Embryonic facial prominence (tissue), 1 donor: ENCODE measurements around the gene TUBA1C.
A peak's percentile ranks its signal among the peaks of the same experiment; 100 is the strongest.
"Not testable (repeated sequence)": the region's sequence is repeated elsewhere in the genome, so short reads cannot be mapped to it uniquely, and the experiment has no call there.

Source experiments
- DNase-seq: peaks from one replicate; pipeline ENCODE4 v3.0.0-alpha.2; 2016; ENCODE audit errors: extremely low spot score

The TUBA1C gene

DNA sequence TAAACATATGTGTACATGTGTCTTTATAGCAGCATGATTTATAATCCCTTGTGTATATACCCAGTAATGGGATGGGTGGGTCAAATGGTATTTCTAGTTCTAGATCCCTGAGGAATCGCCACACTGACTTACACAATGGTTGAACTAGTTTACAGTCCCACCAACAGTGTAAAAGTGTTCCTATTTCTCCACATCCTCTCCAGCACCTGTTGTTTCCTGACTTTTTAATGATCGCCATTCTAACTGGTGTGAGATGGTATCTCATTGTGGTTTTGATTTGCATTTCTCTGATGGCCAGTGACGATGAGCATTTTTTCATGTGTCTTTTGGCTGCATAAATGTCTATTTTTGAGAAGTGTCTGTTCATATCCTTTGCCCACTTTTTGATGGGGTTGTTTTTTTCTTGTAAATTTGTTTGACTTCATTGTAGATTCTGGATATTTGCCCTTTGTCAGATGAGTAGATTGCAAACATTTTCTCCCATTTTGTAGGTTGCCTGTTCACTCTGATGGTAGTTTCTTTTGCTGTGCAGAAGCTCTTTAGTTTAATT, 45.6 kb downstream of the TUBA1C start:
- DNase-seq = not testable (repeated sequence)

DNA sequence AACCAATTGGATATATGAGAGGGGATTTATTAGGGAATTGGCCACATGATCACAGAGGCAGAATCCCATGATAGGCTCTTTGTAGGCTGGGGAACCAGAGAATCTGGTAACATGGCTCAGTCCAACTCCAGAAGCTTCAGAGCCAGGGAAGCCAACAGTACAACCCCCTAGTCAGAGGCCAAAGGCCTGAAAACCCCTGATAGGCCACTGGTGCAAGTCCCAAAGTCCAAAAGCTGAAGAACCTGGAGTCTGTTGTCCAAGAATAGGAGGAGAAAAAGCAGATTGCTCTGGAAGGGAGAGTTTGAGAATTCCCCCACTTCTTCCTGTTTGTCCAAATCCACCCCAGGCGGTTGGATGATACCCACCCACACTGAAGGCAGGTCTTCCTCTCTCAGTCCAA, 49.9 kb downstream of the TUBA1C start:
- DNase-seq = no peak

DNA sequence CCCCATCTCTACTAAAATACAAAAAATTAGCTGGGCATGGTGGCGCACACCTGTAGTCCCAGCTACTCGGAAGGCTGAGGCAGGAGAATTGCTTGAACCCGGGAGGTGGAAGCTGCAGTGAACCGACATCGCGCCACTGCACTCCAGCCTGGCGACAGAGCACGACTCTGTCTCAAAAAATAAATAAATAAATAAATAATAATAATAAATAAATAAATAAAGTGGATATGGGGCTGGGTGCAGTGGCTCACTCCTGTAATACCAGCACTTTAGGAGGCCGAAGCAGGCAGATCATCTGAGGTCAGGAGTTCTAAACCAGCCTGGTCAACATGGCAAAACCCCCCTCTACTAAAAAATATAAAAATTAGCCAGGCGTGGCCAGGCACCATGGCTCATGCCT, 52.2 kb downstream of the TUBA1C start:
- DNase-seq = not testable (repeated sequence)

DNA sequence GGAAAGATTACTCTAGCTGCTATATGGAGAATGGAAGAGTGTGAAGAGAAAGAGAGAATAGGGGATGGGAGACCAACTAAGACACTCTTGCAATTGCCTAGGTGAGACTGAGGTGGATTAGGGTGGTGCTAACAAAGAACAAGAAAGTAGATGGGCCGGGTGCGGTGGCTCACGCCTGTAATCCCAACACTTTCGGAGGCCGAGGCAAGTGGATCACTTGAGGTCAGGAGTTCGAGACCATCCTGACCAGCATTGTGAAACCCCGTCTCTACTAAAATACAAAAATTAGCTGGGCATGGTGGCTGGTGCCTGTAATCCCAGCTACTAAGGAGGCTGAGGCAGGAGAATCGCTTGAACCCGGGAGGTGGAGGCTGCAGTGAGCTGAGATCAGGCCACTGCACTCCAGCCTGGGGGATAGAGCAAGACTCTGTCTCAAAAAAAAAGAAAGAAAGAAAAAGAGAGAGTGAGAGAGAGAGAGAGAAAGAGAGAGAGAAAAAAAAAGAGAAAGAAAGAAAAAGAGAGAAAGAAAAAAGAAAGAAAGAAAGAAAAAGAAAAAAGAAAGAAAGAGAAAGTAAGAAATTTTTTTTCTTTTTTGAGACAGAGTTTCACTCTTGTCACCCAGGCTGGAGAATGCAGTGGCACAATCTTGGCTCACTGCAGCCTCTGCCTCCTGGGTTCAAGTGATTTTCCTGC, 55.7 kb downstream of the TUBA1C start:
- DNase-seq = not testable (repeated sequence)

DNA sequence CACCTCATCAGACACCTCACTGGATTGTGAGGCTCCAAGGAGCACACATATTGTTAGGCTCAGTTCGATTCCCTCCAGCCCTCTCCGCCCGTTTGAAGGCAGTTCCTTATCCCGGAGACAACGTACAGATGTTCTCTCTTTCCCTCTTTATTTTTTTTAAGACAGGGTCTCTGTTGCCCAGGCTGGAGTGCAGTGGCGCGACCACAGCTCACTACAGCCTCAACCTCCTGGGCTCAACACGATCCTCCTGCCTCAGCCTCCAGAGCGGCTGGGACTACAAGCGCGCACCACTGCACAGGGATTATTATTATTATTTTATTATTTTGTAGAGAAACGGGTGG, 57.5 kb downstream of the TUBA1C start:
- DNase-seq = no peak

DNA sequence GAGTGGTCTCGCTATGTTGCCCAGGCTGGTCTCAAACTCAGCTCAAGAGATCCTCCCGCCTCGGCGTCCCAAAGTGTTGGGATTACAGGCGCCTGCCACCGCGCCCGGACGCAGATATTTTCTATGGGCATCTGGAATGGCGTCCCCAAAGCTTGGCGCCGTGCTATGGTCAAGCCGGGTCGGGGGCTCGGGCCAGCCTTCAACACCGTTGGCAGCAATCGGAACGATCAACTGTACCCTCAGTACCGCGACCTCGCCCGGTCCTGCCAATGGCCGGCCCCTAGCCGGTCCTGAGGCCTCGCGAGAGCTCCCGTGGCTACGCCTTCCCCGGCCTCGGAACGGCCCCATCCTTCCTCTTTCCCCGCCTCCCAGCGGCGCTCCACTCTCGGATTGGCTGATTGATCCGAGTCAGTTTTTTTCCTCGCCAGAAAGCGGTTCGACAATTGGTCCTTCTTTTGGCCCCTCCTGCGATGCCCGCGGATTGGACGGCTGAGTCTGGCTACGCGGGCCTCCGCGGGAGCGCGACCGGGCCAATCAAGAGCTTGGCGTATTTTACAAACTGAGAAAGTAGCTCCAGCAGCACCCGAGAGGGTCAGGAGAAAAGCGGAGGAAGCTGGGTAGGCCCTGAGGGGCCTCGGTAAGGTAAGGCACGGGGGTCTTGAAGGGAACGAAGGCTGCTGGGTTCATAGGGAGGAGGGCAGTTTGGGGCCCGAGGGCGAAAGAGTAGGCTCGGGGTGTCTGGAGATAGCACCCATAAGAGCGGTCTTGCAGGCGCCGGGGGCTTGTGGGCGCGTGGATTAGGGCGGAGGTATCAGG, 58.0 kb downstream of the TUBA1C start, which contains the start of gene TROAP:
Gene TROAP, plus strand, starts transcription at position 548 of the 816 bp plus-strand sequence. CDS start 354 bp downstream, outside the sequence.
- DNase-seq = peak; percentile 96

DNA sequence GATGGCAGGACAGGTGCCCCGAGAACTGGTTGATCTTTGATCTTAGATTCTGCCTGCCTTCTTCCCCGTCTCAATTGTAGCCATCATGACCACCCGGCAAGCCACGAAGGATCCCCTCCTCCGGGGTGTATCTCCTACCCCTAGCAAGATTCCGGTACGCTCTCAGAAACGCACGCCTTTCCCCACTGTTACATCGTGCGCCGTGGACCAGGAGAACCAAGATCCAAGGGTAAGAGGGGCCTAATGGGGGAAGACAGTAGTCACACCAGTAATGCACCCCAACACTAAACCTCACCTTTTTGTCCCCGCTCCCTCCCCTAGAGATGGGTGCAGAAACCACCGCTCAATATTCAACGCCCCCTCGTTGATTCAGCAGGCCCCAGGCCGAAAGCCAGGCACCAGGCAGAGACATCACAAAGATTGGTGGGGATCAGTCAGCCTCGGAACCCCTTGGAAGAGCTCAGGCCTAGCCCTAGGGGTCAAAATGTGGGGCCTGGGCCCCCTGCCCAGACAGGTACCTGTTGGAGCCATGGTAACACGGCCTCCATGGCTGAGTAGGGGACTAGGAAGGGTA, 58.7 kb downstream of the TUBA1C start:
- no peak for DNase-seq
